H1 (cell line): ENCODE measurements around the gene AATK. TPM values are rescaled to one million over a fixed set of nuclear protein-coding genes. Genes with fewer than 3 reads are reported as not detected.

ENCODE experiments used
- BCL11A ChIP-seq, 2 experiments: IDR thresholded peaks; one replicate each; pipeline ENCODE4 v1.6.1; 2011; ENCODE audit warnings: low read depth in 2 of 2, low read length in 2 of 2, mild to moderate bottlenecking in 2 of 2
- CHD2 ChIP-seq: IDR thresholded peaks from 2 replicates; pipeline ENCODE4 v1.6.1; 2012; ENCODE audit warnings: low read length, improper control_type of control experiment
- GTF2F1 ChIP-seq: IDR thresholded peaks from 2 replicates; pipeline ENCODE4 v1.6.1; 2012; ENCODE audit warnings: low read depth, low read length, improper control_type of control experiment, borderline replicate concordance
- RXRA ChIP-seq: IDR thresholded peaks from 2 replicates; pipeline ENCODE4 v1.6.1; 2011; ENCODE audit warnings: low read depth, mild to moderate bottlenecking, low read length, moderate library complexity; ENCODE audit not compliant: insufficient read depth
- SUZ12 ChIP-seq: fragments of 200-600 bp; sonication (generic); IDR thresholded peaks from 2 replicates; pipeline ENCODE4 v1.6.1; 2012; ENCODE audit warnings: mild to moderate bottlenecking, inconsistent platforms, low read length, moderate library complexity, mixed read lengths
- polyA plus RNA-seq, 7 experiments: library from polyadenylated mRNA; depleted of rRNA in 3 of 7; stranded (reverse) in 5 of 7; unstranded in 2 of 7; fragments of >200 nt in 5 of 7; fragments of 200-250 nt in 2 of 7; gene quantifications; 1 replicate in 5 of 7; 2 replicates in 1 of 7; 4 replicates in 1 of 7; pipeline versions ENCODE4 v1.2.1 to v1.2.3, GENCODE V29; 2011 to 2013; ENCODE audit warnings: missing spikeins in 2 of 7, mixed read lengths in 2 of 7
- total RNA-seq: library from RNA; stranded (reverse); fragmentation: NEBNext Ultra II Directional; extraction: Animal tissue kit (Norgen Biotek cat#: 25700); gene quantifications from 2 replicates; pipeline ENCODE4 v1.2.1, GENCODE V29; 2021
- TF ChIP-seq, protein P1 (sequence below): IDR thresholded peaks from 2 replicates; pipeline ENCODE4 v1.6.1; 2011; ENCODE audit warnings: low read length, improper control_type of control experiment

Gene AATK
- total and polyA plus RNA-seq, 2 of the 8 experiments (the other 6 are each of a cell fraction or from before 2014, with no cell fraction given), result 1.7 to 3.5 TPM

DNA sequence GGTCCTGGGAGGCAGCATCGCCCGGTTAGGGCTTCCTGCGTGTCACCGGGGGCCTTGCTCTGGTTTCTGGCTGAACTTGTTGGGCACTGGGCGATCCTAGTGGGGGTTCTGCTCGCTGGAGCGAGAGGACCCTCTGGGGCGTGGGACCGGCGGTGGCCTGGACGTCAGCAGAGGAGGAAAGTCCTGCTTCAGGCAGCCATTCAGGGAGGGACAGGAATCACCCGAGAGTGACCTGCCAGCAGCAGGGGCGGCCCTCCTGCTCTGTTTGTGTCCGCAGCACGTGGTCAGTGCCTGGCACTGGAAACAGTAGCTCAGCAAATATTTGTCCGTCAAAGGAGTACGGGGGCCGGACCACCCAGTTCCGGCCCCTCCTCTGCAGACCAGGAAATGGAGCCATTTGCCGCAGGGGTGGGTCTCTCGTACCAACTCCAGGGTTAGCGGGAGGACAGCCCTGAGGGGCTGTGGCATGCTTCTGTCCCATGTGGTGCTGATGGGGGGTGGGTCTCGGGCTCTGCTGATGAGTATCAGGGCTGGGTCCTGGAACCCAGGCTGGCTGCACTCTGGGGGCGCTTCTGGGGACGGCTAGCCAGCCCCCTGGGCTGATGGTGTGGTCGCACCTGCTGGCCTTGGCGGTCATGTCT is 82.8 kb downstream of the AATK start (continued):
- TF ChIP-seq BCL11A (IDR thresholded peaks at IDR 0.05; ENCODE audit: low read depth in 2 of 2, low read length in 2 of 2), result no peak
- TF ChIP-seq GTF2F1, result no peak
- TF ChIP-seq RXRA, result no peak
- TF ChIP-seq SUZ12, result no peak
- TF ChIP-seq CHD2, result no peak
- TF ChIP-seq, protein P1, sequence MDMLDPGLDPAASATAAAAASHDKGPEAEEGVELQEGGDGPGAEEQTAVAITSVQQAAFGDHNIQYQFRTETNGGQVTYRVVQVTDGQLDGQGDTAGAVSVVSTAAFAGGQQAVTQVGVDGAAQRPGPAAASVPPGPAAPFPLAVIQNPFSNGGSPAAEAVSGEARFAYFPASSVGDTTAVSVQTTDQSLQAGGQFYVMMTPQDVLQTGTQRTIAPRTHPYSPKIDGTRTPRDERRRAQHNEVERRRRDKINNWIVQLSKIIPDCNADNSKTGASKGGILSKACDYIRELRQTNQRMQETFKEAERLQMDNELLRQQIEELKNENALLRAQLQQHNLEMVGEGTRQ, result no peak
